Stimulated activated CD4-positive, alpha-beta T cell treated with anti-CD3 and anti-CD28 coated beads, TNF-alpha, amount 100 ng/mL, for 24 hours (primary cell): ENCODE measurements around the gene ARID3B.
"Not testable (repeated sequence)": the region's sequence is repeated elsewhere in the genome, so short reads cannot be mapped to it uniquely, and the experiment has no call there.

Source experiments
- DNase-seq, 3 experiments: peaks; one replicate each; pipeline ENCODE4 v3.0.0-alpha.2; 2020; ENCODE audit warnings: low read depth in 3 of 3

The ARID3B gene

DNA sequence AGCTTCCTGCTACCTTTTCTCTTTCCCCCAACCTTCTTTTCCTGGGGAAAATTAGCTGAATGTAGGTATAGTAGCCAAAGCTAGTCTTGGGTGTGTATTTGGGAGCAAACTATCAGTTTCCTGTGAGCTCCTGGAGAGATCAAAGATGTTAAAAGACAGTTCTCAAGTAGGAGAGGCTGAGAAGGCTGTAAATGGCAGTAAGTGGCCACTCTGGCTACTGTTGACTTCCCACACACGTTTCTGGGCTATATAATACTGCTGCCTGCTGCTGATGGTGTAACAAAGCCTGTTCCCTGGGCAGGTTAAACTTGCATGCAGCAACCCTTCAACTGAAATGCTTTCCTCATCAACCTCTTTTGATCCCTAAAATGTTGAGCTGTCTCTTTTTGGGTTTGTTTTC, 27.6 kb downstream of the ARID3B start:
- DNase-seq = no peak

DNA sequence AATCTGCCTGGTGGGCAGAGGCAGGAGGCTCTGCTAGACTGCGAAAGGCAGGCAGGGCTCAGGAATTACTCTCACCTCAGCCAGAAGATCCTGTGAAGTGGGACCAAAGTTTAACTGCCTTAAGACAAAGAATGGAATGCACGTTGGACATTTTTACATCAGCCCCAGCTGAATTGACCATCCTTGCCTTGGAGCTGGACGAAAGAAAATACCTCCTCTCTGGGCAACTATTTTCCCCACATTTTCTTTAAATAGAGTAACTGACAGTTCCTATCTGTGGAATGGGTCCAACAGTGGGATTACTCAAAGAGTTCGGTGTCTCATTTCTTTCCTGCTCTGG, 28.7 kb downstream of the ARID3B start:
- no peak for DNase-seq

DNA sequence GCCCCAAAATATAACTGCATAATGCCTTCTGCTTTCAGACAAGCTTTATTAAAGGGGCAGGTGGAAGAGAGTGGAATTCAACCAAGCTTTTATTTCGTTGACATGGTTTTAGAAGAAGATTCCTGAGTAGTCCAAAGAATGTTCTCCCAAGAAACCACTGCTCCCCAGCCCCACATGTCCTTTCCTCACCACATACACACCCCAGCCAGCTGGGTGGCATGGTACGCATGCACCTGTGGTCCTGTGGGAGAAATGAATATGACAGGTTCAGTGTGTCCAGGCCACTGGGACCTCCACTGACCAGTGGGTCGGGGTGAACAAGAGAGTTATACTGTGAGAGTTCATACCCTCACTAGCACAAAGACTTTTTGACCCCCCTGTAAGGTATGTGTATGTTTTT, 30.2 kb downstream of the ARID3B start:
- DNase-seq = no peak

DNA sequence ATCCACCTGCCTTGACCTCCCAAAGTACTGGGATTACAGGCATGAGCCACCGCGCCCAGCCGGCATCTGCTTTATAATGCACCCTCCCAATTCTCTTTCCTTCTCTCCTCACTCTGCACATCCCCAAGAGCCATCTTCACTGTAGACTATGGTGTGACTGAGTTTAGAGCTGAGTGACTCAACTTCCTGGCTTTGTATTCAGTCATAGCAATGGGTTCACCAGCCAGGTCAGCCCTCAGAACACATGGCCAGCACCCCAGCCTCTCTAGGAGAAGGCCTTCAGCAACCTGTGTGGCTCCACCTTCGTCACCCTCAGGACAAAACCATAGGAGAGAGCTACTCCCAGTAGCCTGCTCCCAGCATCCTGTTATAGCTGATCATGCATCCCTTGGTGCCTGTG, 33.0 kb downstream of the ARID3B start:
- no peak for DNase-seq

DNA sequence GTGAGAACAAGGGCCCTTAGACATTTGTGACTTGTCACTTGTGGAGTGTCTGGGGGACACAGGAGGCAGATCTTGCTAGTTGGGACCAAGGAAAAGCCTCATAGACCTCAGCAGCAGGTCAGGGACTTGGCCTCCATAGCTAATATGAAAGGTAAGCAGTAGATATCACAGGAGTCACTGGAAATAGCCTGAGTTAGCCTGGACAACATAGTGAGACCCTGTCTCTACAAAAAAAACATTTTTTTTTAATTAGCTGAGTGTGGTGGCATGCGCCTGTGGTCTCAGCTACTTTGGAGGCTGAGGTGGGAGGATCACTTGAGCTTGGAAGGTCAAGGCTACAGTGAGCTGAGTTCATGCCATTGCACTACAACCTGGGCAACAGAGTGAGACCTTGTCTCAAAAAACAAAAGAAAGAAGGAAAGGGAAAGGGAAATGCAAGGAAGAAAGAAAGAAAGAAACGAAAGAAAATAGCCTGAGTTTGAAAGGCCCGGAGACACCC, 37.5 kb downstream of the ARID3B start:
- DNase-seq = no peak

DNA sequence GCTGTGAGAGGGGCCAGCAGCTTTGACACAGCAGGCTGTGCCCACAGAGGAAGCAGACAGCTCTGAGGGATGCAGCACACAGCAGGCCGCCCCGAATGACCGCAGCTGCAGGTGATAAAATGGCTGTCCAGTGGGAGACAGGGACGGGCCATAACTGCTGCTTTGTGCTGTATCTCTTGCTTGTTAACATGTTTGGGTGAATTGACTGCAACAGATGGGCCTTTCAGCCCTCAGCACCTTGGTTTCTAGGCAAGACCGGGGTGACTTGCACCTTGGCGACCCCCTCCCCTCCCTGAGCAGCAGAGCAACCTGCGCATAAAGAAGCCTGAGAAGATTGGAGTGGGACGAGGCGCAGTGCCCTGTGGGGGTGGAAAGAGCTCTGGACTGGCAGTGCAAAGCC, 38.0 kb downstream of the ARID3B start:
- DNase-seq = no peak

DNA sequence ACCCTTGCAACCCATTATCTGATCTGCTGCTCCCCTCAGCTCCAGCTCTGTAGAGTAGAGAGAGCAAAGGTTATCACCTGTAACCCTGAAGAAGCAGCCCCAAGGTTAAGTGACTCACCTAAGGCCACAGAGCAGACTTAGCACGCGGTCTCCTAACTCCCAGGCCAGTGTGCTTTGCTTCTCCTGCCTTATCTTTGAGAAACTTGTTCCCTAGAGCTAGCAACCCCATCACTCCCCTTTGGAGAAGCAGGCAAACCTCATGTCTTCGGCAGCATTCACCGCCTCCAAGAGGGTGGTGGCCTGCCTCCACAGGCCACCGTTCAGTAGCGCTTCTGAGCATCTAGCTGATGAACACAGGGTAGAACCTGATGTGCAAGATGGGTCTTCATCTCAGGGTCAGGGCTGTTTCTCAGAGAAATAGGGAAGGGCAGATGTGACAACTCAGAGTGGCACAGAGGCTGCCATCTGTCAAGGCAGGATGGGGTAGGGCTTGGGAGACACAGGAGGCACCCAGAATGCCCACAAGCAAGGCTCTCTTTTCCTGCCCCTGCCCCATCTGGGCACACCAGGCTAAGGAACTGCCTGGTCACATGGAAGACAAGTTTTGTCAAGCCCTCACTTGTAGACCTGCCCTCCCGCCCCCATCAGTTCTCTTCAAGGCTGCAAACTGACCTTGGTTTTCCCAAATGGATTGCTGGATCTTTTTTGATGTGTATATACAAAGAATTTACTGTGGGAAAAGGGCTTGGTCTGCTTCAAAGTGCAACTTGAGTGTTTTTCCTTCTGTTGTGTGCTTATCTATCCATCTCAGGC, 39.7 kb downstream of the ARID3B start:
- no peak for DNase-seq

DNA sequence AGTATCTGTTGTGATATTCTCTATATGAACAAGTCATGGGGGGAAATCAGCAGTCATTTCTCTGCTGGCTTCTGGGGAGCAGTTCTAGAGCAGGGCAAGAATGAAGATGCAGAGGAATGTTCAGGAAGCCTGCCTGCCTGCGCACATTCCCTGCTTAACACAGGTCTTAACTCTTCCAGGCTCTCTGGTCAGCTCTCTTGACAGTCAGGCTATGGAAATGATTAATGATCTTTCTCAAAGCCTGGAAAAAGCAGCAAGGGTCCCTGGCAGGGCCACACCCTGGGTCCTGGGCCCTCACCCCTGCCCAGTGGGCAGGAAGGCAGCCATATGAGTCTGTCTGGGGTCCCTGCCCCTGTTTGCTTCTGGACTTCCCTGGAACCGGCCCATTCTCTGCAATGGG, 43.2 kb downstream of the ARID3B start:
- DNase-seq = no peak

DNA sequence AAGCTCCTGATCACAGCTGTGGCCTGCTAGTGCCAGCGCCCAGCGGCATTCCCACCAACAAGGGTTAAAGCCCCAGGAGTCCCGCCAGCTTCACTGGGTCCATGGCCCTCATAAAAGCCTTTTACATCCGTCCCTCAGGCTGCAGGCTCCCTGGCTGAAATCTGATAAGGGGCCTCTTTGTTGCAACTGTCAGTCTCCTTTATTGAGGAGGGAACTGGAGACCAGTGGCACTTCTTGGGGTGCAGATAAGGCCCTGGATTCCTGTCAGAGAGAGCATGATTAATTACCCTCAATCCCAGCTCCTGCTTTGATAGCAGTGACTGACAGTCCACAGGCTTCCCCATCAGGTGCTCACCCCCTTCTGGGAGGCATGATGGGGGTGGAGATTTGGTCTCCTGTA, 43.8 kb downstream of the ARID3B start:
- DNase-seq = no peak

DNA sequence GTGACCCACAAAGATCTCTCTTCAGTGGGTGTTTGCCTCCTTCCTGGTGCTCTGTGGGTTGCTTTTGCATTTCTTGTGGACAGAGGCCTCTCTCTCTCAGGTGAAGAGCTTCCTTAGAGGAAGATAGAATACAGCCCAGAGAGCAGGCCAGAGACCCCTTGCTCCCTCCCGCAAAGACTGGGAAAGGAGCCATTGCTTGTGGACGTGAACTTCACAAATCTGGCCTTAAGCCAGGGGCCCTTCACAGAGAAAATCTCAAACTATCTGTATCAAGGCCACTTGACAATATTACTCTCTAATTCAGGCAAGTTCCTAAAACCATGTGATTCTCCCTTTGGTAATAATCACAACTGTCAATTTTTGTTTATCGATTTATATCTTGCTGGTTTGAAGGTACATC, 44.2 kb downstream of the ARID3B start:
- DNase-seq = no peak

DNA sequence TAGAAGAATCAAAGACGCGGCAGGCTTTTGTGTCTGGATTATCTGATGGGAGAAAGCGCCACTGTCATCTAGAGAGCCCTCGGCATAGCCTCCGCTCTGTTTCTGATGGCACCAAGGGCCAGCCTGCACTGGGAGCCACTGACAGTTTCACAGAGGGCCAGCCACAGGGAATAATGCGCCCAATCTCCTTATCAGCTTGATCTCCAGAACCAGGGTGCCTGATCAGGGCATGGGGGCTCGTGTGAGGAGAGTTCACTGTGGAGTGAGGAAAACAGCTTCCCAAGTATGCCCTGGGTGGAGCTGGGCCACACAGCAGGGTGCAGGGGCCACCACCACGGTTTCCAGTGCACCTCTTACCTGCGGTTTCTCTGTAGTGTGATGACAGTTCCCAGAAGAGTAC, 44.8 kb downstream of the ARID3B start:
- DNase-seq = no peak

DNA sequence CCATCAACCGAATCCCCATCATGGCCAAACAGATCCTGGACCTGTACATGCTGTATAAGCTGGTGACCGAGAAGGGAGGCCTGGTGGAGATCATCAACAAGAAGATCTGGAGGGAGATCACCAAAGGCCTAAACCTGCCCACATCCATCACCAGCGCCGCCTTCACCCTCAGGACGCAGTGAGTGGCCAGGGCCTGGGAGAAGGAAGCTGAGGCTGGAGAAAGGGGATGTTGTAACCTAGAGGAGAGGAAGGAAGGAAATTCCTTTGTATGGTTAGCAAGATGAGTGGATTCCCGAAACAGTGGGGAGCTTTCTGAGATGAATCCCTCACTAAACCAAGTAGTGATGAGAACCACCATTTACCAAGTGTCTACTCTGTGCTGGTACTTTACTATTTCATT, 48.8 kb downstream of the ARID3B start:
- no peak for DNase-seq

DNA sequence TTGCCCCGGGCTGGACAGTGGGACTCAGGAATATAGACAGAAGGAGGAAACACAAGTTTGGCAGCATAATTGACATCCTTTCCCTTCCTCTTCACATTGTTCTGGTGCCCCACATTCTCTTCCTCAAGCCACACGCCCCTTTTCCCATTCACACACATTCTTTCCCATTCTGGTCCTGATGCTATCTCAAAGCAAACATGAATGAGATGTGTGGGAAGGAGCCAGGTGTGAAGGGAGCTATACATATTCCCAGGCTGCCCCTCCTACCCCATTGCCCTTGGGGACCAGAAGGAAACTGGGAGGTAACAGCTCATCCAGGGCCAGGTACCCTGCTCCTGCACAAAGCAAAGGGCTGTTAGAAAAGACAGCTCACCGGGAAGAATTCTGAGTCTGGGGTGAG, 51.2 kb downstream of the ARID3B start:
- DNase-seq = no peak

DNA sequence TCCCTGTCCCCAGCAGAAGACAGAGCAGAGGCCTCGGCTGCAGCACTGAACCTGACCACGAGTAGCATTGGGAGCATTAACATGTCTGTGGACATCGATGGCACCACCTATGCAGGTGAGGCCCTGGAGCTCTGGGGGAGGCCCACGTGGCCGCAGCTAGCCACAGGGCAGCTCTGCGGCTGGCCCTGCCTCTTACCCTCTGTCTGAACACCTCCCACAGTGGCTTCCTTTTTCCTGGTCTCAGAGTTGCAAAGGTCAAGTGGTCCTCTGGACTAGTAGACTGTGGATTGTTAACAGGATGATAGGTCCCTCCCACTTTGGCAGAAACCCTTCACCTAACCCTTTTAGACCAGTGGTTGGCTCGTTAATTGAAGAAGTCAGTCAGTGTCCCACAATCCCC, 52.1 kb downstream of the ARID3B start:
- no peak for DNase-seq

DNA sequence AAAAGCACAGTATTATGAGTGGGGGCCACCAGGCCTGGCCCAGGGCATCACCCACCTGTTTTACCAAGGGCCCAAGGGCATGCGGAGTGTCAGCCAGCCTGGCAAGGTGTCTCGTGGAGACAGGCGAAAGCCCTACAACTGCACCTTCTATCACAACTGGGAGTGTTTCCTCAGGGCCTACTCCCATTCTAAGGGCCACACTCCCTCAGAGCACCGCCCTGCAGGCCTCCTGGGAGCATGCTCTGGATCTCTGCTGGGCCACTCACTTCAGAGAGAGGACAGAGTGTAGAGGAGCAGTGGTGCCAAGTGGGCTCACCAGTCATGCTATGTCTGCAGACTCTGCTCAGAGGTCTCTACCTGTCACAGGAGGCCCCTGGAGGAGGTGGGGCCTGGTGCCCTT, 53.4 kb downstream of the ARID3B start:
- DNase-seq = no peak

DNA sequence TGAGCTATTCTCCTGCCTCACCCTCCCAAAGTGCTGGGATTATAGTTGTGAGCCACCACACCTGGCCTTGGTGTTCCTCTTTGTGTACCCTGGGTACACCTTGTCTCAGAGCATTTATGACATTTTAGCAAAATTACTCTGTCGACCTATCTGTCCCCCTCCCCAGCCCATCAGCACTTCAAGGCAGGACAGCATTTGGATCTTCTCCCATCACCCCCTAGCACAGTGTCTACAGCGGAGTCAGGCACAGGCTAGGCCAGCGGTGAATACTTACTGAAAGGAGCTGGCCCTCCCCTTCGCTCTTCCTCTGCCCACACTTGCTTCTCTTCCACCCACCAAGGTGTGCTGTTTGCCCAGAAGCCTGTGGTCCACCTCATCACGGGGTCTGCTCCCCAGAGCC, 54.3 kb downstream of the ARID3B start:
- DNase-seq = no peak

DNA sequence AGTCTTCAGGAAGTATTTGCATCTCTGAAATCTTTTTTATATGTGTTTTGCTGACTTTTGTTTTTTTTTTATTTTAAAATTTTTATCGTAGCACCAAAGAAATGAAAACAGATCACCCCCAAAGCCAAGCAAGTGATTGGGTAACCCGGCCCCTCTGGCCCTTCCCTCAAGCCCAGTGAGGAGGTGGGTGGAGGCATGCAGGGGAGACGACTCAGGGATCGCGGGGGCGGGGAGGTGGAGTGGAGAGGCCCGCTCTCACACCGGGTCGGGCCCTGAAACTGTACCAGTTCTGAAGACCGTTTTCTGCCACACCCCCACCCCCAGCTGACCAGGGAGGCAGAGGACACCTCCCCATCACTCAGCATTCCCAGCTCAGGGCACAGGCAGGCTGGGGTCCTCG, 55.7 kb downstream of the ARID3B start:
- DNase-seq = not testable (repeated sequence)

DNA sequence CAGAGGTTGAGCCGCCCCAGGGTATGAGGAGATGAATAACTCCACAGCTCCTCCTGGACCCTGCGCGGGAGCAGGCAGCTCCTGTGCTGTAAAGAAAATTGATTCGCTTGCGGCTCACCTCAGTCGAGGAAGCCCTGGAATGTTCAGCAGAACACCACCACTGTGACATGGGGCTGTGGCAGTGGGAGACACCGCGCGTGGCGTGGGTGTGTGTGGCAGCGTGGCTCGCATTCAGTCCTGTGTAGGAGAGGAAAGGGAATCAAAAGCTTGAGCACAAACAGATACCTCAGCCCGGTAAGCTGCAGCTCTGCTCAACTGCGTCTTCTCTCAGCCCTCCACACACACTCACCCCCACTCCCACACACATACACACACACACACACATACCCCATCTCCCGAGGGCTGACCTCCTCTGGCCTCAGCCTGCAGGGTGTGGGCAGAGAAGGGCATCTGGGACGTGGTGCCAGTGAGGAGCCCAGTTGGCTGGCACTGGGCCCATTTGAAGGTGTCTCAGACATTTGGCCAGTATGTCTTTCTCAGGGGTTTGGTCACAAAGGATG, 56.2 kb downstream of the ARID3B start:
- DNase-seq = not testable (repeated sequence)

DNA sequence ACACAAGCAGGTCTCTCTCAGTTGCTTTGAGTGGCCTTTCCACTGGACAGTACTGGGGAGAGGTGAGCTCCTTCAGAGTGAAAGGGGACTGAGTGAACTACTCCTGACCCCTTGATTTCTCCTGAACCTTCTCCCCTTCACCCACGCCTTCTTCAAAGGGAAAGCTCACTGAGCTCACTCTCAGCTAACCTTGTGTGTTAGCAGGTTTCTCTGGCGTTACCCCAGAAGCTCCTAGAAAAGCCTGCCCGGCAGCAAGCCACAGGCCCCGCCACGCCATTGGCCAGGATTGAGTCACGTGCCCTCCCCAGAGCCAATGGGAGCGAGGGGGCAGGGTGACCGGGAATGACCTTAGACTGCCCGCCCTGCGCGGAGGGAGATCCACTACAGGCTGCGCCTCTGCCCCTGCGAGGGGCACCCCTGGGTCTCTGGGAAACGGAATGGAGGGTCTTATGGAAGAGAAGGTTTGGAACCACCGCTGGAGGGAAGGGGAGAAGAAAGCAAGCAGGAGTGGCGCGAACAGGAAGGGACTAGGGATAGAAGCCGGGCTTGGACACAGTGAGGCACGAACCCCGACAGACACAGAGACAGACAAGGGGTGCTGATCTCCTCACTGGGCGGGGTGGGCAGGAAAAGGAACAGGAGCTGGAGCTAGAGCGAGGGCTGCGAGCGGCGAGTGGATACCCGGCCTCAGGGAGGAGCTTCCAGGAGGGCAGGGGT, 57.3 kb downstream of the ARID3B start:
- peak; percentile 74 to 91 (median 79) for DNase-seq

DNA sequence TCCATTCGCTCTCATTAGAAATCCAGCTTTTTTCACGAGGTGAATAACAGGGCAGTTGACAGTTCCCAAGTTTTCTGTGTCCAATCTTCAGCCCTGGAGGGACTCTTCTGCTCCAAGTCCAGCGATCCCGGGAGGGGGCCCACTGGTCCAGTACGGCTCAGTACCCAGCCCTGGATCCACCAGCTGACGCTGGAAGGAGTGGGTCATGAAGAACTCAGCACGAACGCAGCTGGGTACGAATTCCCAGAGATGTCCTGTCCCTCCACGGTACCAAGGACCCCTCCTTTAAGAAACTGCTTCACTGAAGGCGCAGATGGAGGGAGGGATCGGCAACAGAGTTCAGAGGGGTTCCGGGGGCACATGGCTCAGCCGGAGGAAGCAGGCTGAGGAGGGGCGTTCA, 58.1 kb downstream of the ARID3B start:
- no peak for DNase-seq

DNA sequence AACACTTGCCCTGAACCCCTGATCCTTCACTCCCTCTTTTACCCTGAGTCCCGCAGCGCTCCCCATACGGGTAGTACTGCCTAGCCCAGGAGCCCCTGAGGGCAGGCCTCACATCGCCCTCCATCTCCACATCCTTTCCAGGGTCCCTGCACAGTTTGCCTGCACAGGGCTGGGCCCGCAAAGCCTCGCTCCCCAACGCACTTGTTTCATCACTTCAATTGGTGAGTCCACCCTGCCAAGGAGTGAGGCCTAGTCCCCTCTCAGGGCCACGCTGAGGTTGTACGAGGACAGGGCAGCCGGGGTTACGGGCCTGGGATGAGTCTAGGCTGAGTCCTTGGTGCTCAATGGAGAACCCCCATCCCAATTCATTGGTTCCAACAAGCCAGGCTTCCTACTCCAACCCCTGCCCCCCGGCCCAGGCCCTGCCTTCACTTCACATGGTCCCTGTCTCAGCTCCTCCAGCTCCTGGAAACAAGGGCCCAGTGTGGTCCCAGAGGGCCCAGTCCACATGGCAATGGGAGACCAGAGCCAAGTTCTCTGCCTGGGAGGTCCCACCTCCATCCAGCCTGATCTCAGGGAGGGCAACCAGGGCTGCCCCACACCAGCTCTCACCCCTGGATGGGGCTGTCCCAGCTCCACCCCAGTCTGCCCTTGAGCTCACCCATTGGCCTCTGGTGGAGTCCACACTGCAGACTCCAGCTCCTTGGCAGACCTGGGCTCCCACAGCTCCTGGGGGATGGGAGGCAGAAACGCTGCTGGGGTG, 62.2 kb downstream of the ARID3B start:
- no peak for DNase-seq
